ENCODE data around the gene EYS.

- TF ChIP-seq, protein P1, sequence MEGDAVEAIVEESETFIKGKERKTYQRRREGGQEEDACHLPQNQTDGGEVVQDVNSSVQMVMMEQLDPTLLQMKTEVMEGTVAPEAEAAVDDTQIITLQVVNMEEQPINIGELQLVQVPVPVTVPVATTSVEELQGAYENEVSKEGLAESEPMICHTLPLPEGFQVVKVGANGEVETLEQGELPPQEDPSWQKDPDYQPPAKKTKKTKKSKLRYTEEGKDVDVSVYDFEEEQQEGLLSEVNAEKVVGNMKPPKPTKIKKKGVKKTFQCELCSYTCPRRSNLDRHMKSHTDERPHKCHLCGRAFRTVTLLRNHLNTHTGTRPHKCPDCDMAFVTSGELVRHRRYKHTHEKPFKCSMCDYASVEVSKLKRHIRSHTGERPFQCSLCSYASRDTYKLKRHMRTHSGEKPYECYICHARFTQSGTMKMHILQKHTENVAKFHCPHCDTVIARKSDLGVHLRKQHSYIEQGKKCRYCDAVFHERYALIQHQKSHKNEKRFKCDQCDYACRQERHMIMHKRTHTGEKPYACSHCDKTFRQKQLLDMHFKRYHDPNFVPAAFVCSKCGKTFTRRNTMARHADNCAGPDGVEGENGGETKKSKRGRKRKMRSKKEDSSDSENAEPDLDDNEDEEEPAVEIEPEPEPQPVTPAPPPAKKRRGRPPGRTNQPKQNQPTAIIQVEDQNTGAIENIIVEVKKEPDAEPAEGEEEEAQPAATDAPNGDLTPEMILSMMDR (IDR thresholded peaks at IDR 0.05; ENCODE audit: low read length), result no peak
- no peak for TF ChIP-seq EZH2 (optimal IDR thresholded peaks at IDR 0.05; ENCODE audit: low read depth, low read length)
These were observed 1900.5 kb downstream of the EYS start for GRCh38 chr6:63806573-63806913.

Measured in MM.1S (cell line).